PC-3 (cell line): ENCODE measurements around the gene OR2AT4.
"Not testable (repeated sequence)": the region's sequence is repeated elsewhere in the genome, so short reads cannot be mapped to it uniquely, and the experiment has no call there.

ENCODE experiments used
- EZH2 ChIP-seq: fragments of 300-600 bp; sonication (generic); IDR thresholded peaks from one replicate; pipeline ENCODE4 v1.6.1; 2017; ENCODE audit warnings: antibody characterized with exemption, mild to moderate bottlenecking, low read length; ENCODE audit not compliant: unreplicated experiment
- EZH2phosphoT487 ChIP-seq: fragments of 300-600 bp; sonication (generic); IDR thresholded peaks from 2 replicates; pipeline ENCODE4 v1.6.1; 2018; ENCODE audit warnings: mild to moderate bottlenecking, antibody characterized with exemption, low read length, borderline replicate concordance
- TF ChIP-seq, protein P1 (sequence below): fragments of 300-600 bp; sonication (generic); conservative IDR thresholded peaks from 2 replicates; pipeline ENCODE4 v1.5.1; 2017; ENCODE audit warnings: antibody characterized with exemption, low read depth, mild to moderate bottlenecking, low read length

DNA sequence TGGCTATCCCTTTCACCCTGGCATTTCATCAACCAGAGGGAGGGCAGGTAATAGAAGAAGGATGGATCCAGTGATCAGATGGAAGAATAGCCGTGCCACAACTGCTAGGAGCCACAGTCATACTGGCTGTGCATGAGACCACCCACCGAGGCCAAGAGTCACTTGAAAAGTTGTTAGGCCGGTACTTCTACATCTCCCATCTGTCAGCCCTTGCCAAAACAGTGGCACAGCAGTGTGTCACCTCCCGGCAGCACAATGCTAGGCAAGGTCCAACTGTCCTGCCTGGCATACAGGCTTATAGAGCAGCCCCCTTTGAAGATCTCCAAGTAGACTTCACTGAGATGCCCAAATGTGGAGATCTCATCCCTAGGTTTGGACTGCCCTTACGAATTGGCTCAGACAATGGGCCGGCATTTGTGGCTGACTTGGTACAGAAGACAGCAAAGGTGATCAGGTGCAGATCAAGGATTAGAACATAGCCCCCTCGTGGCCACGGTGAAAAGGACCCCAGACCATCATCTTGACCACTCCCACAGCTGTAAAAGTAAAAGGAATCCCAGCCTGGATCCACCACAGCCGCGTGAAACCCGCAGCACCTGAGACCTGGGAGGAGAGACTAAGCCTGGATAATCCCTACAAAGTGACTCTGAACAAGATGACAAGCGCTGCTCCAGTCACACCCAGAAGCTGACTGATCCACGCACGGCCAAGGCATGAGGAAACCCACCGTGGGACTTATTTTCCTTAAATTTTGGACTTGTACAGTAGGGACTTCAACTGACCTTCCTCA is 52.1 kb downstream of the OR2AT4 start:
- TF ChIP-seq, protein P1, sequence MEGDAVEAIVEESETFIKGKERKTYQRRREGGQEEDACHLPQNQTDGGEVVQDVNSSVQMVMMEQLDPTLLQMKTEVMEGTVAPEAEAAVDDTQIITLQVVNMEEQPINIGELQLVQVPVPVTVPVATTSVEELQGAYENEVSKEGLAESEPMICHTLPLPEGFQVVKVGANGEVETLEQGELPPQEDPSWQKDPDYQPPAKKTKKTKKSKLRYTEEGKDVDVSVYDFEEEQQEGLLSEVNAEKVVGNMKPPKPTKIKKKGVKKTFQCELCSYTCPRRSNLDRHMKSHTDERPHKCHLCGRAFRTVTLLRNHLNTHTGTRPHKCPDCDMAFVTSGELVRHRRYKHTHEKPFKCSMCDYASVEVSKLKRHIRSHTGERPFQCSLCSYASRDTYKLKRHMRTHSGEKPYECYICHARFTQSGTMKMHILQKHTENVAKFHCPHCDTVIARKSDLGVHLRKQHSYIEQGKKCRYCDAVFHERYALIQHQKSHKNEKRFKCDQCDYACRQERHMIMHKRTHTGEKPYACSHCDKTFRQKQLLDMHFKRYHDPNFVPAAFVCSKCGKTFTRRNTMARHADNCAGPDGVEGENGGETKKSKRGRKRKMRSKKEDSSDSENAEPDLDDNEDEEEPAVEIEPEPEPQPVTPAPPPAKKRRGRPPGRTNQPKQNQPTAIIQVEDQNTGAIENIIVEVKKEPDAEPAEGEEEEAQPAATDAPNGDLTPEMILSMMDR, result not testable (repeated sequence)
- TF ChIP-seq EZH2, EZH2phosphoT487: not testable (repeated sequence)
